IPS-18a (cell line): Measurements from ENCODE around the gene GBA3.

Experiments used
- H3K27ac ChIP-seq: one replicate; pipeline ENCODE4 v1.5.1; 2013; ENCODE audit warnings: low read length
- H3K27me3 ChIP-seq: one replicate; pipeline ENCODE4 v1.6.1; 2013; ENCODE audit warnings: mild to moderate bottlenecking, low read length; ENCODE audit not compliant: control insufficient read depth, insufficient read depth
- H3K36me3 ChIP-seq: one replicate; pipeline ENCODE4 v1.6.1; 2013; ENCODE audit warnings: low read depth, low read length; ENCODE audit not compliant: control insufficient read depth
- H3K4me1 ChIP-seq: one replicate; pipeline ENCODE4 v1.6.1; 2013; ENCODE audit warnings: low read depth, low read length; ENCODE audit not compliant: control insufficient read depth
- H3K4me3 ChIP-seq: one replicate; pipeline ENCODE4 v1.5.1; 2013; ENCODE audit warnings: low read length
- H3K9ac ChIP-seq: one replicate; pipeline ENCODE4 v1.6.1; 2013; ENCODE audit warnings: mild to moderate bottlenecking, low read length, moderate library complexity
- H3K9me3 ChIP-seq: one replicate; pipeline ENCODE4 v1.6.1; 2013; ENCODE audit warnings: low read depth, low read length; ENCODE audit not compliant: control insufficient read depth

Gene GBA3

DNA sequence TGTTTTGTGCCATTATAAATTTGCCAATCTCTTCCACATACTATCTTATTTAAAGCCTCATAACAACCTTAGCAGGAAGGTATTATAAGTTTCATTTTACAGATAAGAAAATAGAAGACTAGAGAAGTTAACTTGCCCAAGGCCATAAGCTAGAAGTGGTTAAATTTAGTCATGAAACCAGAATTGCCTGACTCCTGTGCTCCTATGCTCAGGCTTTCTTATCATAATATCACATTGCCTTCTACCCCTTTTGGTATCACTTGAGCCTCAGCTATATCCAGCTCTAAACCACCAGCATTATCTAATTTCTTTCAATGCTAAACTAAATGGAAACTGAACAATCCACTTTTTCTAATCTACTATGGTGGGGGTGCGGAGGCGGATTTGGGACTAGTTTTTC, 164.7 kb downstream of the GBA3 start:
- no peak overlapping the region for H3K27ac ChIP-seq

DNA sequence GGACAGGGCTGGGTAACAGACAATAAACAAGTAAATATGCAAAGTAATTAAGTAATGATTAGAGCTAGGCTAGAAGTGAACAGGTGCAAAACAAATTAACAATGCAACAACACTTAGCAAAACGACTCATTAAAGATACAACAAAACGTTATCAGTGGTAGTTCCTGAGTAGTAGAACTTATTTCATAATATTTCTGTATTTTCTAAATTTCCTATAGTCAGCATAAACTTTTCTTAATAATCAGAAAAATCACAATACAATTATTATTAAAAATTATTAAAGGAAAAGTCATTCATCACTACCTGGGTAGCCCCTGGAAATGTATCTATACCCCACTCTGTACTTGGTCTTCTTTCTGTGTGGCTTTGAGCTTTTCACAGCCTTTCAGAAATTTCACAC, 166.6 kb downstream of the GBA3 start:
- H3K4me1 ChIP-seq, result no peaks in the 10 kb centered on the region
- H3K27me3 ChIP-seq, result no peaks in the 10 kb centered on the region
- H3K4me3 ChIP-seq, result no peak overlapping the region
- H3K9ac ChIP-seq, result no peak overlapping the region
- no peaks in the 10 kb centered on the region for H3K36me3 ChIP-seq
- no peak overlapping the region for H3K27ac ChIP-seq
- no peaks in the 10 kb centered on the region for H3K9me3 ChIP-seq

More for the DNA sequence above, 164.7 kb downstream of the GBA3 start:
- Histone ChIP-seq H3K27me3 (no peaks in the 10 kb centered on the region), H3K9ac (no peak overlapping the region), H3K36me3 (no peaks in the 10 kb centered on the region), H3K9me3 (no peaks in the 10 kb centered on the region), H3K4me1 (no peaks in the 10 kb centered on the region), H3K4me3 (no peak overlapping the region)
